Fibroblast of skin of back (primary cell): ENCODE measurements around the gene RELL1.

Experiments used
- DNase-seq: peaks from one replicate; pipeline ENCODE4 v3.0.0-alpha.2; 2013

RELL1 gene

GRCh38 chr4:37635155-37635554, 51.0 kb downstream of the RELL1 start:
- no peak for DNase-seq

- DNase-seq: no peak
Measured at GRCh38 chr4:37634180-37634579, 52.0 kb downstream of the RELL1 start.

GRCh38 chr4:37632836-37633235, 53.3 kb downstream of the RELL1 start:
- DNase-seq: no peak

- peak; percentile 11 for DNase-seq
Measured at GRCh38 chr4:37631551-37631950, 54.6 kb downstream of the RELL1 start.

- DNase-seq: no peak
Measured at GRCh38 chr4:37629713-37630112, 56.5 kb downstream of the RELL1 start.

- peak; percentile 35 for DNase-seq
Measured at GRCh38 chr4:37628977-37629609, 57.1 kb downstream of the RELL1 start.

GRCh38 chr4:37627263-37627662, 58.9 kb downstream of the RELL1 start:
- DNase-seq: no peak

GRCh38 chr4:37625499-37625898, 60.7 kb downstream of the RELL1 start:
- DNase-seq: no peak

GRCh38 chr4:37623940-37624339, 62.2 kb downstream of the RELL1 start:
- DNase-seq: no peak

- DNase-seq: no peak
Measured at GRCh38 chr4:37623125-37623524, 63.1 kb downstream of the RELL1 start.

- no peak for DNase-seq
Measured at GRCh38 chr4:37620176-37620575, 66.0 kb downstream of the RELL1 start.

- no peak for DNase-seq
Measured at GRCh38 chr4:37615720-37616063, 70.5 kb downstream of the RELL1 start.

GRCh38 chr4:37615059-37615719, 71.0 kb downstream of the RELL1 start:
- no peak for DNase-seq

GRCh38 chr4:37612811-37613210, 73.4 kb downstream of the RELL1 start:
- no peak for DNase-seq

GRCh38 chr4:37609626-37610025, 76.5 kb downstream of the RELL1 start:
- DNase-seq: no peak

- no peak for DNase-seq
Measured at GRCh38 chr4:37607018-37607417, 79.2 kb downstream of the RELL1 start.

- DNase-seq: no peak
Measured at GRCh38 chr4:37605843-37606565, 80.2 kb downstream of the RELL1 start.

GRCh38 chr4:37604461-37604860, 81.7 kb downstream of the RELL1 start:
- peak; percentile 79 for DNase-seq

- no peak for DNase-seq
Measured at GRCh38 chr4:37603711-37604110, 82.5 kb downstream of the RELL1 start.

- DNase-seq: peak; percentile 61
Measured at GRCh38 chr4:37603070-37603468, 83.1 kb downstream of the RELL1 start.

- DNase-seq: no peak
Measured at GRCh38 chr4:37602454-37603069, 83.6 kb downstream of the RELL1 start.

- DNase-seq: peak; percentile 72
Measured at GRCh38 chr4:37601531-37601930, 84.6 kb downstream of the RELL1 start.

- no peak for DNase-seq
Measured at GRCh38 chr4:37599092-37599790, 86.9 kb downstream of the RELL1 start.
